ENCODE measurements around the gene TMEM30A. TPM values are rescaled to one million over a fixed set of nuclear protein-coding genes. Genes with fewer than 3 reads are reported as not detected.

TMEM30A gene
- polyA plus RNA-seq, 1 experiment, result 75.0 TPM

GRCh38 chr6:75243333-75244062 is 41.1 kb downstream of the TMEM30A start, which contains the start of gene COX7A2:
TSS of gene COX7A2 (minus strand) at chr6:75243801. CDS start at chr6:75243734, 67 bp downstream.
- POLR2A ChIA-PET, result interaction anchor here (0.7 to 1.3 kb wide), 6 partner anchors 35 to 1723 kb away, joined by 3 to 5 read pairs (median 4); partner anchors contain the start of gene COL12A1
- peak; percentile 96 for DNase-seq (ENCODE audit: low read depth, low spot score)
- Histone ChIP-seq H3K27me3 (ENCODE audit: control insufficient read depth, insufficient read depth, low read length) (no peaks in the 10 kb centered on the region), H3K9me3 (ENCODE audit: control insufficient read depth, insufficient read depth, low read length) (no peaks in the 10 kb centered on the region), H3K27ac (ENCODE audit: low read depth, low read length) (peak within 1 kb of the TSS; percentile 91), H3K4me3 (ENCODE audit: low read depth, low read length) (peak within 1 kb of the TSS; percentile 95)
- CTCF ChIA-PET, result interaction anchor here (1.1 to 2.0 kb wide), 6 partner anchors 9 to 303 kb away, joined by 4 to 12 read pairs (median 6); no protein-coding TSS in a partner anchor
- no peak for TF ChIP-seq CTCF (IDR thresholded peaks at IDR 0.05; ENCODE audit: low read depth, low read length)

GRCh38 chr6:75236630-75237029 is 48.0 kb downstream of the TMEM30A start:
- POLR2A ChIA-PET, result interaction anchor here (0.6 kb wide), 1 partner anchor 10 kb away, joined by 10 read pairs; no protein-coding TSS in a partner anchor
- no peak for DNase-seq (ENCODE audit: low read depth, low spot score)
- no peak for TF ChIP-seq CTCF (IDR thresholded peaks at IDR 0.05; ENCODE audit: low read depth, low read length)
- H3K9me3 ChIP-seq (ENCODE audit: control insufficient read depth, insufficient read depth, low read length), result no peaks in the 10 kb centered on the region
- CTCF ChIA-PET, result interaction anchor here (1.2 kb wide), 1 partner anchor 310 kb away, joined by 4 read pairs; no protein-coding TSS in a partner anchor
- H3K4me3 ChIP-seq (ENCODE audit: low read depth, low read length), result no peak overlapping the region
- H3K27me3 ChIP-seq (ENCODE audit: control insufficient read depth, insufficient read depth, low read length), result no peaks in the 10 kb centered on the region
- H3K27ac ChIP-seq (ENCODE audit: low read depth, low read length), result no peak overlapping the region

- Histone ChIP-seq H3K9me3 (ENCODE audit: control insufficient read depth, insufficient read depth, low read length) (no peaks in the 10 kb centered on the region), H3K27ac (ENCODE audit: low read depth, low read length) (no peak overlapping the region), H3K4me3 (ENCODE audit: low read depth, low read length) (no peak overlapping the region), H3K27me3 (ENCODE audit: control insufficient read depth, insufficient read depth, low read length) (no peaks in the 10 kb centered on the region)
- CTCF ChIA-PET, result no interaction called here
- no peak for DNase-seq (ENCODE audit: low read depth, low spot score)
- POLR2A ChIA-PET, result no interaction called here
- no peak for TF ChIP-seq CTCF (IDR thresholded peaks at IDR 0.05; ENCODE audit: low read depth, low read length)
These were observed 49.3 kb downstream of the TMEM30A start for GRCh38 chr6:75235271-75235670.

GRCh38 chr6:75234126-75234865 is 50.3 kb downstream of the TMEM30A start:
- ChIA-PET POLR2A (no interaction called here), CTCF (no interaction called here)
- no peaks in the 10 kb centered on the region for H3K9me3 ChIP-seq (ENCODE audit: control insufficient read depth, insufficient read depth, low read length)
- H3K27ac ChIP-seq (ENCODE audit: low read depth, low read length), result no peak overlapping the region
- H3K27me3 ChIP-seq (ENCODE audit: control insufficient read depth, insufficient read depth, low read length), result no peaks in the 10 kb centered on the region
- no peak for TF ChIP-seq CTCF (IDR thresholded peaks at IDR 0.05; ENCODE audit: low read depth, low read length)
- no peak for DNase-seq (ENCODE audit: low read depth, low spot score)
- H3K4me3 ChIP-seq (ENCODE audit: low read depth, low read length), result no peak overlapping the region
